NCI-H1436 (cell line): ENCODE measurements around the gene GDF11.

Experiments used
- DNase-seq: peaks from one replicate; lab custom pipeline; 2025; lab: John Stamatoyannopoulos, UW

The GDF11 gene

DNA sequence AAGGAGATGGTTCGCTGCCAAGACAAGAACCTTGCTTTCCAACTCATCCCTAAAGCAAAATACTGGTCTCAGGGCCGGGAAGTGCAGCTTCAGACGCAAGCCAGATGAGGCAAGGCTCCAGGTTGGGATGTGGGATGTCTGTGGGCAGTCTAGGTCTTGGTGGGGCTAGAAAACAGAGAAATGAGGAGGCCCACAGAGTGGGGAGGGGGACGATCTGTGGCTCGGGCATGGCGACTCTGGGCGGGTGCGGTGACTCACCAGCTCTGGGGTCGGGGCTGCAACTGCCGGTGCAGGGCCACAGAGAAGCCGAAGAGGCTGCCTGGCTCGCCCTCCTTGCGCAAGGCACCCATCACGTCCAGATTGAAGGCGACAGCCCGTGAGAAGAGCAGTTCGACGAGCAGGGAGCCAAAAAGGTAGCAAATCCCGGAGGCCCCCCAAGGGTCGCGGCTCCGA is 35.7 kb upstream of the GDF11 start:
- no peak for DNase-seq

DNA sequence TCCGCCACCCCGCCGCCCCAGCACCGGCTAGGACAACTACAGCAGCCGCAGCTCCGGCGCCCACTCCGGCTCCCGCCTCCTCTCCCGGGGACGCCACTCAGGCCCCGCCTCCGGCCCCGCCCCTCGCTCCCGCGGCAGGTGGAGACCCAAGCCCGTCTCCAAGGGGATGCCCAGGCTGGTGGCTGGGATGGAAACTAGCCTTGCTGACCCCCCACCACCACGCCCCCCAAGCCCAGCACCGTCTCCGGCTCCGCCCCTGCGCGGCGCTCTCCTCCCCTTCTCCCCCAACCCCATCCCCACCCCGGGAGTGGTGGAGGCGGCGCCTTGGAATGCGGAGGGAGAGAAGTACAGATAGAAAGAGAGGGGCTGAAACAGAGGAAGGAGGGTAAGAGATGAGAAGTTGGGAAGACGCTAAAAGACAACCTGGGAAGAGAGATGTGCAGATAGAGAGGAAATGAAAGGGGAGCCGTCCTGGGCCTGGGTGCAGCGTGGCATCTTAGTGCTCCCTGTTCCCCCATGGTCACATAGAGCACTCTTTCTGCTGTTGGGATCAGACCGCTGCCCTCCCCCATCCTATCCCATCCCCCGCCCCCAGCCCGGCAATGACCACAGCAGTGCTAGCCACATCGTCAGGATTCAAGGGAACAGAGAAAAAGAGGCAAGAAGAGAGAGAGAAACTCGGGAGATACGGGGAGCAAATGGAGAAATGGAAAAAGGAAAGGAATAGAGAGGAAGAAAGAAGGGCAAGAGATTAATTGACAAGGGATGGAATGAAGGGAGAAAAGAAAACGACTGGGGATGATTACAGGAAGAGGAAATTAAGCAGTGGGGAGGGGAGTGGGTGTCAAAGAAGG is 34.9 kb upstream of the GDF11 start, which contains the start of gene ITGA7:
ITGA7 (minus strand) TSS at position 64 of the 854 bp plus-strand sequence. CDS start 222 bp downstream, outside the sequence.
- peak; percentile 65 for DNase-seq

DNA sequence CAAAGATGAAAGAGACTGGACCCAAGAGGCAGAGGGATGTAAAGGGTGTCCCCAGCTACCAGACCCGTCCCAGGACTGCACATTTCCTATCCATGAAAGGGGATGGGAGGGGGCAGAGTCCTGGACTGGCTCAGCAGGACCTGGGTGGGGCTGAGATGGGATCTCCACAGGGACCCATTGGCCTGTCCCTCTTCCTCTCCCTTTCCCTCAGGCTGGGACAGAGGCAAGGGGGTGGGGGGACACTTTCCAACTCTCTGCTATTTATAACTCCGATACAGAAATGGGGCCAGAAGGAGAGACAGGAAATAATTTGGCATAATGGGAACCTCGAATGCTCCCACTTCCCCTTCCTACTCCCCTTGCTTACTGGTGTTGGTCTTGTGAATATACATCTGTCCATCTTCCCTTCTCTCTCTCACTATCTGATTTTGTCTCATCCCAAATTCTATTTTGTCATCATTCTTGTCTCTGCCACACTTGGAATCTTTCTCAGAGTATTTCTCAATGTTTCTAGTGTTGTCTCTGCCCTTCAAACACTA is 34.2 kb upstream of the GDF11 start:
- DNase-seq: no peak

DNA sequence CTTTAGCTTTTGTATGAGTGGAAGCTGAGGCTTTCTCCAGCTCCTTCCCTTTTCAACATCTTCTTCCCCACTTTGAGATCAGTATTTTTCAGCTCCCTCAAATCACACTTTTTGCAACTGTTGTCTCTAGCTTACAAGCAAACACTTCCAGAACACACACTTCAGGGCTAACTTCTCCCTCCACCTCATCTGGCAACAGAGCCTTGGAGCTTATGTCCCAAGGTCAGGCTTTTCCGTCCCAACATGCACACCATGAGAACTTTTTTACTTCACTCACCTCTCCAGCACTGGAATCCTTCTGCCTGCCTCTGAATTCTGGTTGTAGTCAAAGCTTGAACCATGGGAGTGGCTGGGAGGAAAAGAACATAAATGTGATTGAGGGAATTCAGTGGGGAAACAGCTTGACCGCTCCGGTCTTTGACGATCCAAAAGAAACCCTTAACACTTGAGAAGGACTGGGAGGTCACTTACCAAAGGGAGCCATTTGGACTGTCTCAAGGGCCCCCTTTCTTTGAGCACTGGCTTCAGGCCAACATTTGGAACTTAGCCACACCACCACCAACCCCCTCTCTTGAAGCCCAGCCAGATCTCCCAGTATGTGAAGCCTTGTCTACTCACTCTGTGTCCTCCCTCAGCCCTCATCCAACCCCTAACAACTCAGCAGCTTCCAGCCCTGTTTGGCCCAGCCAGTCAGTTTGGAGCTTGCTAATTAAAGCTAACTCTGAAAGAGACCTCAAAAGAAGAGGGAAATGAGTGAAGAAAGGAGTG is 31.0 kb upstream of the GDF11 start:
- DNase-seq: no peak

DNA sequence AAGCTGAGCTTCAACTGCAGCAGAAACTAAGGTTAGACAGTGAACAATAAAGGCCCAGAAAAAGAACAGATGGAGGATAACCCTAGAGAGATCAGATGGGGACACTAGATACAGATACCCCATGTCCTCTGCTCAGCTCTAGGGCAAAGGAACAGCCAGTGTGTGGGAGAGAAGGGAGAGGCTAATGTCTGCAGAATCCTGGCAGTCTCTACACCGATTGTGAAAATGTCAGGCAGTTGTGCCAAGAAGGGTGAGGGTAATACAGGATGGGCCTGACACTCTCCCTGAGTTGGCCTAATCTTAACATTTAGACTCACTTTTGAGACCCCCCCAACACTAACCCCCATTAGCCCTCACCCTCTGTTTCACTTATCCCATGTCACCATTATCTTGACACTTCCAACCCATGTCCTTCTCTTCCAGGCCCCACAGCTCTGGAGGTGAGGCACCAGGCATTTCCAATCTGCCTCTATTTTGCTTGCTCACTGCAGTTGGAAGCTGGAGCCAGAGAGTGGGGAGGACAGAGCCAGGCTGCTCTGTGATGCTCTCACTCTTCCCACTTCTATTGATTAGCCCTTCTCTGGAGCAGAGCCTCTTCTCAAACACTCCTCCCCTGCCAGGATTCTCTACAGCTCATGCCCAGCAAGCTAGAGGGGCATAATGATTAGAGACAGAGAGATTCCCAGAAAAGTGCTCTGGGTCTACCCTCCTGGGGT is 30.1 kb upstream of the GDF11 start:
- DNase-seq: no peak

DNA sequence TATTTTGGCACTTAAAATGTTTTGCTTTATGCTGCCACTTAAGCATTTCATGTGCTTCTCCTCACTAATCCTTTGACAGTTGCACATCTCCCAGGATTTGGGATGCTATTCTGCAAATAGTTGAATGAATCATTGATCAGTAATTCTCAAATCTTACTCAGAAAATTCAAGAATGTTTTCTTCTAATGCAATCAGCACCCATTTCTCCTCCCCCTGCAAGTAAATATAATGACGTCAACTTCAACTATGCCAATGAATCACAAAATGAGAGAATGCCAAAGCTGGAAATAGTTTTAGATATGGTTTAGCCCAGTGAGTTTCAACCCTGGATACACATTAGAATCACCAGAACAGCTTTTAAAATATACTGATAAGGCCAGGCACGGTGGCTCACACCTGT is 29.2 kb upstream of the GDF11 start:
- no peak for DNase-seq

DNA sequence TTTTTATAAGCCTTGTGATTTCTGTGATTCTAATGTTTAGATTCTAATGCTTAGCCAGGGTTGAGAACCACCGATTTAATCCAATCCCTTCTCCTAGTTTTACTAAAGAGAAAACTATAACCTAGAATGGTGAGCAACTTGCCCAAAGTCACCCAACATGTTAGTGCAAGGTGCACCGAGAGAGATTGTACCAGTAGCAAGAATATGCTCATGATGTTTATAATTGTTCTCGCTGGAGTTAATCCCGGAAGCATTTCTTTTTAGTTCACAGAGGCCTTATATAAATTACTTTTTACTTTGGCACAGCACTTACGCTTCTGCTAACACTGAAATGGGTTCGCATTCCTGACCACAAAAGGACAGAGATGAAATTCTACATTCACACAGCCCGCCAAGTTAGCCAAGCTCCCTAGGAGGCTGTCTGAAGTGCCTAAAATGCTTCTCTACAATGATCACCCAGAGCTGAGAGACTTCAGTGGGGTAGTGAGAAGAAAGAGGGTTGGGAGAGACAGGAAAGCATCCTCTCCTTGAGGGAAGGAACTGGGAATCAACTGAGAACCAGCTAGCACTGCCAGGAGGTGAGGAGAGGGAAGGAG is 27.7 kb upstream of the GDF11 start:
- no peak for DNase-seq

DNA sequence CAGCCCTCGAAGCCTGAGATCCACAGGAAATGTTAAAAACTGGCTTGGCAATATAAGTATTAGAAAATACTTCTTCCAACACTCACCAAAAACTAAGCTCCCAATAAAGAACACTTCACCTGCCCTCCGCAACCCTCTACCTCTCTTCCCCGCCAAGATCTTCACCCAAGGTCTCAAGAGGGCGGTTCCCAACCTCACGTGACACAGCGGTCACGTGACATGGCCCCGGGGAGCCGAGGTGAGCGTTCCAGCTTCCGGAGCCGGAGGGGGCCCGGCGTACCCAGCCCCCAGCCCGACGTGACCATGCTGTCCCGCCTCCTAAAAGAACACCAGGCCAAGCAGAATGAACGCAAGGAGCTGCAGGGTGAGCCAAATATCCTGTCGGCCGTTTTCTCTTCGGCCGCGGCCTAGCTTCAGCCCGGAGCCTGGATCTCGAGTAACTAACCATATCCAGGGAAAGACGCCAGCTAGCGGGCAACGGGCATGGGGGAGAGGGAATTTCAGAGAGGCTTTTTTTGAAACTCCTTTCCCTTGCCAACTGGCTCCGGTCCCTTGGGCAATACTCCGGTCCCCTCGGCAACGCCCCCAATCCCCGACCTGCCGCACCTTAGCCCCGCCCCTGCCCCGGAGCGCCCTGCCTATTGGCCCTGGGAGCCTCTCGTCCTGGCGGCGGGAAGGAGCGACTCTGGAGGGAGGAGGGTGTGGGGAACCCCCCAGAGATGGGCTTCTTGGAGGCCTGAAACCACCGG is 26.9 kb upstream of the GDF11 start, which contains the start of gene BLOC1S1:
BLOC1S1 (plus strand) TSS at position 214 of the 749 bp plus-strand sequence; CDS start at position 220, 6 bp downstream.
- DNase-seq: peak; percentile 91

DNA sequence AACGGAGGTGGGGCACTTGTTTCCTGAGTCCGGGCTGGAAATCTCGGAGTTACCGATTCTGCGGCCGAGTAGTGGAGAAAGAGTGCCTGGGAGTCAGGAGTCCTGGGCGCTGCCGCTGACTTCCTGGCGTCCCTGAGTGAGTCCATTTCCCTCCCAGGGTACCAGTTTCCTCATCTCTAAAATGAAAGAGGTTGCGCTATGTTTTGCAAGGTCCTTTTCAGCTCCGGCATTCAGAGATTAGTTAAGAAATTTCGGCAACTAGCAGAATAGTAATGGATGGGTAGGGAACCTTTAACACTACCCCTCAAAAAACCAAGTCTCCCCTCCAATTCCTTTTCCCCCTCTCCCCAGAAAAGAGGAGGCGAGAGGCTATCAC is 26.4 kb upstream of the GDF11 start:
- DNase-seq: no peak

DNA sequence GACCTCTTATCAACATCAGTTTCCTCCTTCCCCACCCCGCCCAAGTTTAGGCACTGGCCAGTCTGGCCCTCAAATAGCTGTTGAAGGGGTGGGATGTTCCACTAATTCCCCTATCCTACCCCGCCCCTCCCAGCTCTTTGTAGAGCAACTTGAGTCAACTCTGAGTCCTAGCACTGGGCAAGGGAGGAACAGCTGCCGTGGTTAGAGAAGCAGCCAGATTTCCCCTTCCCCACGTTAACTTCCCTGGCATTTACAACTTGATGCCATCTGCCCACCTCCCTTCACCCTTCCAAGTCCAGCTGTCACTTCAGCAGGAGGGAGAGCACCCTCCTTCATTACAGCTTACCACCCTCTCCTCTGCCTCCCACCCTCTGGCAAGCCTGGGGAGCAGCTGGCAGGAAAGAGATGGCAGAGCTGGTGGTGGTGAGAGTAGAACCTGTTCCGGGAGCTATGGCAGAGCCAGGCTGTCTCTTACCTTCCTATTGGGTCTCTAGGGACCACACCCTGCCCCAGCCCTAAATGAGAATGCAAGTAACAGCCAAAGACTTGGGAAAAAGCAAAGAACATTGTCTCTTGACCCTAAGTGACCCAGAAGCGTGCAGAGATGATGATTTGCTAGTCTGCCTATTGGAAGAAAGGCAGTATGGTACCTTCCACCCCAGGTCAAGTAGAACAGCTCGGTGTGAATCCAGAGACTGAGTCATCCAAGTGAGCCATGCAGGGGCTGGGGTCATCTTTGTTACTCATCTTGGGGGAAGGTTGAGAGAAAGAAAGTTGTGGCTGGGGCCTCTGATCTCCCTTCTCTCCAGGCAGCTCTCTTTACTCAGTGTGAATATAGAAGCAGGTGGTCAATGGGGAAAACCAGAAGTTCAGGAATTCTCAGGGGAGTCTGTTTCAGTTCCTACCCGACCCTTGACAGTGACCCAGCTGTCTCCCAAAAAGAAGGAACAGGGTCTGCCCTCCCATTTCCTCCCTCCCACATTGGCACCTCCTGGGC is 25.6 kb upstream of the GDF11 start:
- no peak for DNase-seq

DNA sequence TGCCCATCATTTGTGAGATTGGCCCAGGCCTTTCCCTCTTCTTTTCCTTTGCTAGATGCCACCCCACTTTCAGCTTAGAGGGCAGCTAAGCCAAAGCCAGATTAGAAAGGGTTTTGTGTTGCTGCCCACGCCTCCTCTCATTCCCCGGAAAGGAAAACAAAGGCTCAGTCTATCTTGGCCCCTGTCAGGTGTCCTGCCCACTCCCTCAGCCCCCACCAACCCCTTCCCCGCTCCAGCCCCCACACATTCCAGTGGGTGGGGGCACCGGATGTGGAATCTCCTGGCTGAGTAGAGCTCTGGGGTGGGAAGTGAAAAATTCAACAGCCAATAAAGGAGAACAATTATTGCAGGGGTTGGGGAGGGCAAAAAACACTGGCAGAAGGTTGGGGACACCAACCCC is 24.9 kb upstream of the GDF11 start:
- DNase-seq: no peak

DNA sequence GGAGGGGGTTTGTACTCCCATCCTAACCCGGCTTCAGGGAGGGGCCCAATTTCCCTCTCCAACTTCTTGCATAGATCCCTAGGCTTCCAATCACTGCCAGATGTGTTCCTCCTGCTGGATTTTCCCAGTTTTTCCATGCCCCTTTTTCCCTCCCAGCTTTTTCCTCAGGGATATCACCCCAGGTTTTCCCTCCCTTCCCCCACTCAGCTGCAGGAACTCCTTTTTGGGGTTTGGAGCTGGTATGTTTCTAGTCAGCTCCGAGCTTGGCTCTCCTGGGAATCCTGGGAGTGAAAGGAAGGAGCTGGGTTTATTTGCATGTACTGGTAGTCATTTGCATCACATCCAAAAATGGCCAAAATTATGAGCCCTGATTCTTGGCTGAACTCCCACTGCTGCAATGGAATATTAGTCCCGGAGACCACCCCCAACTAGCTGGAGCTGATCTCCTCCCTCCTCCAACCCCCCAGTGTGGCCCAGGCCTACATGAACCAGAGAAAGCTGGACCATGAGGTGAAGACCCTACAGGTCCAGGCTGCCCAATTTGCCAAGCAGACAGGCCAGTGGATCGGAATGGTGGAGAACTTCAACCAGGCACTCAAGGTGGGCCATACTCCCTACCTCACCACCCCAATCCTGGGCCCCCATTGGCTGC is 24.2 kb upstream of the GDF11 start:
- no peak for DNase-seq

DNA sequence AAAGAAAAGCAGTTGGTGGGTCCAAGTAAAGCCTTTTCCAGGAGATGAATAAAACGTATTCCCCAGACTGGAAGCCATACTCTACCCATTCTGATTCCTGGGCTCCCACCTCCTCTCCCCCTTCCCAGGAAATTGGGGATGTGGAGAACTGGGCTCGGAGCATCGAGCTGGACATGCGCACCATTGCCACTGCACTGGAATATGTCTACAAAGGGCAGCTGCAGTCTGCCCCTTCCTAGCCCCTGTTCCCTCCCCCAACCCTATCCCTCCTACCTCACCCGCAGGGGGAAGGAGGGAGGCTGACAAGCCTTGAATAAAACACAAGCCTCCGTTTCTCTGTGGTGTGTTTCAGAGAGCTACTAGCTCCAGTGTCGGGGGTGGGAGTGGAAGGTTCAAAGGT is 23.6 kb upstream of the GDF11 start:
- no peak for DNase-seq

DNA sequence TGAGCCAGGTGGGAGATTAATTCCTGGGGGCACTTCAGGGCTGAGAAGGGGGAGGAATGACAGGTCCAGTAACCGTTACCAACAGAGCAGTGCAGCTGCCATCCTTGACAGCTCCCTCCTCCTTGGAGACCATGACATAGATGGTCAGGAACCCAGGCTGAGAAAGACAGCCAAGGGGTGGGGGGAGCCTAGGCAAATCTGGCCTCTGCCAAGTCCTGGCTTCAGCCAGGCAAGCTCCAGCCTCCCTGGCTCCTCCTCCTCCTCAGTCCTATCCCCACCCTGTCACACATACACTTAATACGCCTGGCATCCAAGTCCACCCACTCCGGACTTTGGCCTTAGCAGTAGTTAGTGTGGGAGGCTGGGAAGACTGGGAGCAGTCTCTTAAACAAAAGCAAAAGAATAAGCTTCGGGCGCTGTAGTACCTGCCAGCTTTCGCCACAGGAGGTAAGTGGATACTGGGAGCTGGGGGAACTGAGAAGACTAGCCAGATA is 22.8 kb upstream of the GDF11 start, which contains the start of gene RDH5:
RDH5 (plus strand) TSS at position 323 of the 494 bp plus-strand sequence. CDS start 792 bp downstream, outside the sequence.
- DNase-seq: no peak

DNA sequence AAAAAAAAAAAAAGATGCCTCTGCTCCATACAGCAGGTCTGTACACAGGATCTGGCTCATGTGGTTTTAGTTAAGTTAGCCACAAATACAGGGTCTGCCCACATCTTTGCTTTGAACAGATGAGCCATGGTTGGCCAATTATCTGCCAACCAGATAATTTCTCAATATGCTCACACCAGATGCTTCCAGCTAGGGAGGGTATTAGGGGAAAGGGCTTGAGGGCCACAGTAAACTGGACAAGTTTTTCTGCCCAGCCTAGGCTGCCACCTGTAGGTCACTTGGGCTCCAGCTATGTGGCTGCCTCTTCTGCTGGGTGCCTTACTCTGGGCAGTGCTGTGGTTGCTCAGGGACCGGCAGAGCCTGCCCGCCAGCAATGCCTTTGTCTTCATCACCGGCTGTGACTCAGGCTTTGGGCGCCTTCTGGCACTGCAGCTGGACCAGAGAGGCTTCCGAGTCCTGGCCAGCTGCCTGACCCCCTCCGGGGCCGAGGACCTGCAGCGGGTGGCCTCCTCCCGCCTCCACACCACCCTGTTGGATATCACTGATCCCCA is 22.0 kb upstream of the GDF11 start:
- DNase-seq: no peak

DNA sequence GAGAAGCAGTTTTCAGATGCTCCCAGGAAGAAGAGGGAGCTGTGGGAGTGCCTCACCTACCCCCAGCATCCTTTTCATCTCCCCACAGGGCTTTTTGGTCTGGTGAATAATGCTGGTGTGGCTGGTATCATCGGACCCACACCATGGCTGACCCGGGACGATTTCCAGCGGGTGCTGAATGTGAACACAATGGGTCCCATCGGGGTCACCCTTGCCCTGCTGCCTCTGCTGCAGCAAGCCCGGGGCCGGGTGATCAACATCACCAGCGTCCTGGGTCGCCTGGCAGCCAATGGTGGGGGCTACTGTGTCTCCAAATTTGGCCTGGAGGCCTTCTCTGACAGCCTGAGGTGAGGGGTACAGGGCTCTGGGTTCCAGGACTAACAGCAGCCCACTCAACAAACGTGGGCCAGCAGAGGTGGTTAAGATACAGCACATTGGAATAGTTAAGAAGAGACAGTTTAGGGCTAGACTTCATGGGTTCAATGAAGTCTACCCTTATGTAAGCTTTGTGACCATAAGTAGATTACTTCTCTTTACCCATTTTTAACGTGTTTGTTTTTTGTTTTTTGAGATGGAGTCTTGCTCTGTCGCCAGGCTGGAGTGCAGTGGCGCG is 21.2 kb upstream of the GDF11 start:
- DNase-seq: no peak

DNA sequence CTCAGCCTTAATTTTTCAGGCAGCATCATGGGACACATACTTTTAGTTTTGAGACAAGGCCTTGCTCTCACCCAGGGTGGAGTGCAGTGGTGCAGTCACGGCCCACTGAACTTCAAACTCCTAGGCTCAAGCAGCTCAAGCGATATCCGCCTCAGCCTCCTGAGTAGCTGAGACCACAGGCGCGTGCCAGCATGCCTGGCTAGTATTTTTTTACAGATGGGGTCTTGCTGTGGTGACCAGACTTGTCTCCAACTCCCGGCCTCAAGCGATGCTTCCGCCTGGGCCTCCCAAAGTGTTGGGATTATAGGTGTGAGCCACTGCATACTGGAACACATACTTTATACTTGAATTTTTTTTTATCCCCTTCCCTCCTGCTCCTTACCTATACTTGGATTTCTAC is 20.0 kb upstream of the GDF11 start:
- no peak for DNase-seq
